ENCODE measurements around the gene SPDEF. TPM values are rescaled to one million over a fixed set of nuclear protein-coding genes. Genes with fewer than 3 reads are reported as not detected.

The SPDEF gene
- 0.44 TPM for total RNA-seq

GRCh38 chr6:34556031-34556471, at the start of gene SPDEF:
Gene SPDEF, minus strand, starts transcription at chr6:34556329. Its CDS starts 11,874 bp downstream, at chr6:34544455.
- peak; percentile 13 for ATAC-seq

DNA sequence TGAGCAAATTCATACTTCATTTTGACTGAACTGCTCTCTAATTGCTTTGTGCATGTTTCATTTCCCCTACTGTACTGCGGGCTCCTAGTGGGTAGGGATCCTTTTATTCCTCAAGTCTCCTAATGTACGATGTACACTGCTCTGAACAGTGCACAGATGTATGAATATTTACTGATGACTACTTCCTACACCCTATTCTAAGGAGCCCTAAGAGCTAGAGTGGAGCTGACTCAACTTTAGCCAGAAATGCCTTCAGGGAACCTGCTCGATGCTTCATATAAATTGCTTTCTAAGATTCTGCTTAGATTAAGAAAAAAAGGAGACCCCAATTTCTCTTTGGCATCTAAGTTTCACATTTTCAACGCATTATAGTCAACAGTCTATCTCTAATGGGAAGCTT, 47.6 kb upstream of the SPDEF start:
- ATAC-seq, result no peak

GRCh38 chr6:34602318-34603111, 46.4 kb upstream of the SPDEF start:
- no peak for ATAC-seq

DNA sequence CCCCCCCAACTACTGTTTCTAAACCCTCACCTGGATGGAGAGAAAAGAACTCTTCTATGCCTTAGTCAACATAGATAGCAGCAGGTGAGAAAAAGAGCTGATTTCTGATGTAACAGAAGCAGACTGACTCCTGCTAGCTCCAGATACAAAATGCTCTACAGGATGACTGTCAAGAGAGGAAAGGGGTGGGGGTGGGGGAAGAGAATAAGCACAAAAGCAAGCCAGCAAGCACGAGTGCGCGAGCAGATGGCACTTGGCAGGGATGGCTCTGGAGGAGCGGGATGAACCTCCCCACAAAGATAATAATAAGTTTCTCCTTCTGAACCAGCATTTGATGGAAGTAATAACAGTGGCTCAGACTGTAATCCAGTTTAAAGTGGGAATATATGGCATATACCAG, 45.6 kb upstream of the SPDEF start:
- no peak for ATAC-seq

DNA sequence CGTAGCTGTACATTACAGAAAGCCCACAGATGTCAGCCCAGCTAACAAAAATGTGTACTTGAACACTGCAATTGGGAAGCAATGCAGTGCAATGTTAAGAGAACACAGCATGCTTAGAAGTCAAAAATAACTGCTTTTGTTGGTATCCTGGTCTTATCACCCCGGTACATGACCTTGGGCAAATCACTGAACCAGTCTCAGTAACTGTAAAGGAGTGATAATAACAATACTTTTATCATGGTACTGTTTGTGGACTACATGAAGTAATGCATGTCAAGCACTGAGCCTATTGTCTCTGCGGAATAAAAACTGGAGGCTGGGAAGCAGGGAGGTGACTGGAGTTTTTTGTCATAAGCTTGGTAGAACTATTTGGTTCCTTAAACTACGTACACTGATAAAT, 44.7 kb upstream of the SPDEF start:
- no peak for ATAC-seq

DNA sequence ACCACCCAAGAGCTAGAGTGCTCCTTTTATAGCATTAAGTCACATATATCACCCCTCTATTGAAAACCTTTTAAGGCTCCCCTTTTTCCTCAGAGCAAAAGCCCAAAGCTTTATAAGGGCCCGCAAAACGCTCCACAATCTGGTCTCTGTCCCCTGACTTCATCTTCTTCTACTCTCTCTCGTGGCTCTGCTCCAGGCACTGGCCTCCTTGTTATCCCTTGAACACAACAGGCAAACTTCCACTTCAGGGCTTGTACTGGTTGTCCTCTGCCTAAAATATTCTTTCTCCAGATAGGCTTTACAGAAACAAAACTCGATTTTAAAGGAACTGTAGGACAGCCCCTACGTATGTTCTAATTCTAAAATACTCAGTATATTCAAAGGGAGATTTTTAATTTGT, 44.0 kb upstream of the SPDEF start:
- no peak for ATAC-seq

DNA sequence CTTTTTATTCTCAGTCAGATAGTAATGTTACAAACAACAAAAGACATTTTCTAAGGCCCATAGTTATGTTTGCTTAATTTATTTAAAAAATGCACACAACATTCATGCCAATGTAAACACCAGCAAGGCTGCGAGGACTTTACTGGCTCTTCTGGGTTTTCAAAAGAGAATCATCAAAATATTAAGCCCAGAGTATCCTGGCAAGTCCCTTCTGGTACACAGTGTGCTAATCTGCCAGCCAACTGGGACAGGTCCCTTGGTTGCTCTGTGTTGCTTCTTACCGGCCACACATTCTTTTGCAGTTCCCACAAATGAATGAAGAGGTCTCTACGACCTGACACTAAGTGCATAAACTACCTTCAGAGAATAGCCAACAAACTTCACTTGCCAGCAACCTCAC, 42.6 kb upstream of the SPDEF start:
- ATAC-seq, result no peak

DNA sequence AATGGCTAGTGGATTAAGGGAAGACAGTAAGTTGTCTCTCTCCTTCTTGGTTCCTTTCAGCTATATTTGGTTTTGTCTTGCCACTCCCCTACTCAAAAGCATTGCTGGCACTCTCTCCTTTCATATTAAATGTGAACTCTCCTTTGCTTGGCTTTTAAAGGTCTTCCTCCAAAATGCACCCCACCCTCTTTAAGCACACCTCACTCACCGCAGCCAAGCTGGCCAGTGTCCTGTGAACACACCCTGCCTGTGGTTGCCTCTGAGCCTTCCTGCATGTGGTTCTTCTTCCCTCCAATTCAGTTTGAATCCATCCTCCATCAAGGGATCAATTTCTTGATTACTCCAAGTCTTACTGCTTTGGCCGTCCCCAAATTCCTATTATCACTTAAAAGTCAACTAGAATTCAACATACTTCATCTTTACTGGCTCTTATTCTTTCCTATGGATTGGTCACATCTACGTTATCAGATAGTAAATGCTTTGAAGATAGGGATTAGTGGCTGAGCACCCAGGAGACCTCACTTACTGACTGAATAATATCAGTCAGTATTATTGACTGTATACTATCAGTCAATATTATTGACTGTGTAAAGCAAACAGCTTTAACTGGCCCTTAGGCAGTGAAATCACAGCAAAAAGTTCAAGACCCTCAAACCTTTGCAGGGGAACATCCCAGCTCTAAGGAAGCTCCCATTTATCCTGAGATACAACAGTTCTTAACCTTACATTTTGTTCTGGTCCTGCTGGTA, 41.6 kb upstream of the SPDEF start:
- no peak for ATAC-seq

- no peak for ATAC-seq
These were observed 40.7 kb upstream of the SPDEF start for GRCh38 chr6:34596798-34597197.

GRCh38 chr6:34595332-34596184, 39.4 kb upstream of the SPDEF start:
- ATAC-seq, result peak; percentile 59

DNA sequence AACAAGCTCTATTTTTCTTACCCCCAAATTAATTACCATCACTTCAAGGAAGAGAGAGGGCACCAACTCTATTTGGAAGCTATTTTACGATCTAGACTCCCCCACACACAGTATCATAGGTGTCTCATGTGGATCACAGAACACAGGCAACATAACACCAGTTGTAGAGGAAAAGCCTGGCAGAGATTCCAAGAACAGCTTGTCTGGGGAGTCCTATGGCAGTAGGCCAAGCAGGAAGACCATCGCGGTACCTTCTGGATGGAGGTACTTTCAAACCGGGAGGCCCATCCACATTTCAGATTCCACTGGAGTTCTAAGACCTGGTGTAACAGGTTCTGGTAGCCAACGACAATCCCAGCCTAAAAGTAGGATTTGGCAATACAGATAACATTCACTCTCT, 37.6 kb upstream of the SPDEF start:
- peak; percentile 6 for ATAC-seq

GRCh38 chr6:34592208-34592952, 36.3 kb upstream of the SPDEF start:
- no peak for ATAC-seq

- ATAC-seq, result no peak
These were observed 33.6 kb upstream of the SPDEF start for GRCh38 chr6:34589691-34590090.

DNA sequence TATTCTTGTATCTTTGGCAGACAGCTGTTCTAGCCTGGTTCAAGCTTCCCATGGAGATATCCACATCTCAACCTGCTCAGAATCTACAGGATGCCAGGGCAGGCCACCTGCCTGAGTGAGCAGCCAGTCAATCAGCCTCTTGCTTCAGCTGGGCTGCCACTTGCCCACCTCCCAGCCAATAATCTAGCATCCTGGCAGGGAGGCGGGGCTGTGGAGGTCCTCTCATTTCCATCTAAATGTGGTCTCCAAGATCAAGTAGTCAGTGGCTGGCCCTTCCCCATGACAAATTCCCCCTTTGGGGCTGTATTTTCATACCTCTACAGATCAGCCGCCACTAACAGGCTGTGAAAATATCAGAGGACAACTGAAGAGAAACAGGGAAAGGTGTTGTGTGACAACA, 33.0 kb upstream of the SPDEF start:
- ATAC-seq, result no peak

DNA sequence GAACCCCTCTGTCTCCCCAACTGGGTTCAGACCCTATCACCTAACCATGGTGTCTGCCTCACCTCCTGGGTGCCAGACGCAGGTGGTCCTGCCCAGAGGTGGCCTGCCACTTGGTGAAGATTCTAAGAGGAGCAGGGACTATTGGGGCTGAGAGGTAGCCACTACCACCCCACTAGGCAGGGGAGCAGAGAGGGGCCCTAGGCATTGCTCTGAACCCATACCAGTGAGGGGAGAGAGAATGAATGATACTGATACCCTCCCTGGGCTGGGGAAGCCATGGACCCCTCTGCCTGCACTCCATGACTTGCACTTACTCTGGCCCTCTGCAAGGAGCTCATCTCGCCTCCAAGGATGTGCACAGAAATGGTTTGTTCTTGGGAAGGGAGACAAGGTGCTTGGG, 31.7 kb upstream of the SPDEF start:
- ATAC-seq, result no peak

- peak; percentile 73 for ATAC-seq
These were observed 31.2 kb upstream of the SPDEF start for GRCh38 chr6:34587325-34587724.

DNA sequence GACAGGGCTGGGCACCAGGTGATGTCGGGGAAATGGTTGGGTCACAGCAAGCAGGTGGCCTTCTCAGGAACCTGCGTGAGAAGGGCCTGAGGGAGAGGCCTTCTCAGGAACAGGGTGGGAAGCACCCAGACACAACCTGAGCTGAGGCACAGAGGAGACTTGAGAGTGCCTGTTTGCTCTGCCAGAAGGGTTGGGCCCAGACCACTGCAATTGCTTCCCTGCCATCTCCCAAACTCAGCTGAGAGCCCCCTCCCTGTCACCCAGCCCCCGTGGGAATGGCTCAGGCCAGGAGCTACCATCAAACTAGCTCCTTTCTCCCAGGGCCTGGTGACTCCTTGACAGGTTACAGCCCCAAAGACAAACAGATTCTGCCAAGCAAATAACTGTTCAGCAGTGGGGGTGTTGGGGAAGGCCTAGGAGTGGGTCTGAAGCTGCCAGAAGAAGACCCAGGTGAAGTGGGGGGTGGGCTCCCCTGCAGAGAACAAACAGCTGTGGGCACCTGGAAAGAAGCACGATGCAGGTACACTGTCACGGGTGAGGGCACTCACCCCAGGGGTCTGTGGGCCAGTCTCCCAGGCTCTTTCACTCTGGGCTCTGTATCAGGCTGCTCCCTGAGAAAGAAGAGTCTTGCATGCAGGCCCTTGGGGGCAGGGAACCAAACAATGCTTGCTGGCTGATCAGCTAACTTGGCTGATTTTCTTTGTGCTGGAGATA, 30.4 kb upstream of the SPDEF start:
- no peak for ATAC-seq

DNA sequence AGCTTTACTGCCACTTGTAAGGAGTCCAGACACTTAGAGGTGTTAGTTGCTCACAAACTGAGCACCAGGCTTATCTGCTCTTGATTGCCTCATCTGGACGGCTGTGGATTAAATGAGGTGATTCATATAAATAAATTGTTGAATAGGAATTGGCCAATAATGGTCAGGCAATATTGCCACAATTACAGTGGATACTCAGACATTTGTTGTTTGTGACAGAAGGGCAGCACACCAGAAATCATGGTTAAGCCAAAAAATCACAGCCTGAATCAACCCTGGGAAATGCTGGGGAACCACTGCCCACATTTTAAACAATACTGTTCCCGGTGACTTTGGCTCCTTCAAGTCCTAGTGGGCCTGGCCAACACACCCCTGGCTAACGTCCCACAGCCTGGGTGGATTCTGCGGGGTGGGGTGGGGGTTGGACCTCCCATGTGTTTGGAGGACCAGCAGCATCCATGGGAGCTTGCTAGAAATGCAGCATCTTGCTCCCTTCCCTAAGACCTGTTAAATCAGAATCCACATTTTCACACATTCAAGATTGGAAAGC, 29.5 kb upstream of the SPDEF start:
- ATAC-seq, result peak; percentile 27

DNA sequence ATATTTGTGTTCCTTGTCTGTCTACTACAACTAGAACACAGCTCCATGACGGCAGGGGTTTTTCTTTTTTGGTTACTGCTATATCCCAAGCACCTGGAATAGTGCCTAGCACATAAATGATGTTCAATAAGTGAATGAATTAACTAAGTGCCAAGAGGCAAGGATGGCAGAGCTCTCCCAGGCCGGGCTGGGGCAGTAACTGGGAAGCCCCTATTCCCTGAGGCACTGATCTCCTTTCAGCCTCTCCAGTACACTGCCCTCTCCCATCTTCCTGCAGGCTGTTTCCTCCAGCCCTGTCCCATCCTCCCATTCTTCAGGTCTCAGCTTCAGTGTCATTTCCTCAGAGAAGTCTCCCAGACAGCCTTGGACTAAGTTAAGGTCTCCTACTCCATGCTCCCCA, 29.0 kb upstream of the SPDEF start:
- ATAC-seq, result no peak

DNA sequence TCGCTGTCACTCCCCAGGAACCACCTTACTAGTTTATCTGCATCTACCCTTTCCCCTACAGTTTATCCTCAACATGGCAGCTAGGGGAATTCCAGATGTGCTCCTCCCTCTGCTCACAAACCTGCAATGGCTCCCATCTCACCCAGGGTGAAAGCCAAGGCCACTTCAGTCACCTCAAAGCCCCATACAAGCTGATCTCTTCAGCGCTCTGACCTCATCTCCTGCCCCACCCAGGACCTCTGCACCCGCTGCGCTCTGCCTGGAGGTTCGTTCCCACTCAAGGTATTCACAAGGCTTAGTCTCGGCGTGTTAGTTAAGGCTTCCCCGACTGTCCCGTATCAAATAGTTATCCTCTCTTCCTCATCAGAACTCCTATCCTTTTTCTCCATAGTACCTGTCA, 28.6 kb upstream of the SPDEF start:
- ATAC-seq, result no peak

GRCh38 chr6:34583861-34584604, 27.9 kb upstream of the SPDEF start:
- no peak for ATAC-seq
